HUES64 (cell line): ENCODE data around the gene ADGRB3.

Experiments
- H3K27ac ChIP-seq: 2 replicates; pipeline ENCODE4 v1.7.0; 2013; ENCODE audit warnings: low read depth, low read length, inconsistent platforms
- H3K27me3 ChIP-seq: 2 replicates; pipeline ENCODE4 v1.6.1; 2013; ENCODE audit warnings: mild to moderate bottlenecking, low read length; ENCODE audit not compliant: insufficient read depth
- H3K36me3 ChIP-seq: 2 replicates; pipeline ENCODE4 v1.6.1; 2013; ENCODE audit warnings: mild to moderate bottlenecking, low read length; ENCODE audit not compliant: insufficient read depth
- H3K4me1 ChIP-seq: 2 replicates; pipeline ENCODE4 v1.6.1; 2013; ENCODE audit warnings: mild to moderate bottlenecking, low read length, moderate library complexity; ENCODE audit not compliant: insufficient read depth
- H3K4me3 ChIP-seq: 2 replicates; pipeline ENCODE4 v1.5.1; 2013; ENCODE audit warnings: mild to moderate bottlenecking, low read length, moderate library complexity
- H3K9ac ChIP-seq: 2 replicates; pipeline ENCODE4 v1.6.1; 2013; ENCODE audit warnings: mild to moderate bottlenecking, low read depth, low read length
- H3K9me3 ChIP-seq: 2 replicates; pipeline ENCODE4 v1.6.1; 2013; ENCODE audit warnings: low read depth, low read length; ENCODE audit not compliant: insufficient read depth
- WGBS: fragments of 150-250, 120-280 bp; methylation state at CpG from one replicate; pipeline ENCODE4 v1.1.7; 2013; ENCODE audit warnings: missing lambda C conversion rate; 5-methylcytosine and 5-hydroxymethylcytosine counted together

The ADGRB3 gene

DNA sequence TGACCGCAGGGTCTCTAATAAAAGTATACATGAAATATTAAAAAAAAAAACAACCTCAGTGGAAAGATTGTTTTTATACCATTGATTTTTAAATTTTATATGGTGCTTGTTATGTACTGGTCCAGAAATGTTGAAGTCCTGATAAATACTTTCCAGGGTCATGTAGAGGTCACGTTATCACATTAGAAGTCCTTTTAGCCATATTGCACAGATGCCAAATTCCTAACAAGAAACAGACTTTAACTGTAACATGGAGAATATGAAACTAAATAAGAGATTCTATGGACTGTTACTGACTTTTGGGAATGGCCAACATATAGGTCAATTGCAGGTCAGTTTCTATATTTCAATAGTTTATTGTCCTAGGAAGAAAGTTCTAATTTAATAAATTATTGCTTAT is 89.0 kb downstream of the ADGRB3 start:
- no peak overlapping the region for H3K9ac ChIP-seq
- H3K27ac ChIP-seq = no peak overlapping the region
- H3K27me3 ChIP-seq = no peaks in the 10 kb centered on the region
- no peak overlapping the region for H3K4me3 ChIP-seq
- WGBS = no CpG with 5 or more reads among the region's 2 CpGs
- no peaks in the 10 kb centered on the region for H3K4me1 ChIP-seq
- H3K9me3 ChIP-seq = no peaks in the 10 kb centered on the region
- H3K36me3 ChIP-seq = no peaks in the 10 kb centered on the region

DNA sequence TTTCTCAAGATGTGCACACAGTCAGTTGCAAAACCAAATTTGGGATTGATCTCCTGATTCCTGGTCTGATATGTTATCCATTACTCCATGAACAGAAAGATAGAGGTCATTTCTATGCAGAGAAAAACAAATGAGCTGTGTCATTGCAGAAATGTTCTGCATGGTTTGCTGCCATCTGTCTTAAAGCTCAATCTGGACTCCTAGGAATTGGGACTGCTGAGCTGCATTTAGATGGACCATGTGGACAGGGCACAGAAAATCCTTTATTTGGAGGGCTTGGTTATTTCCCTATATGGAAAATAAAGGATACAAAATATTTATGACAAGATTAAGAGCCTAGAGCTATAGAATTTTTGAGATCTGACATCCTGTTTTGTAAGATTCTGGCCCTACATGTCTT is 91.3 kb downstream of the ADGRB3 start:
- H3K27me3 ChIP-seq = no peaks in the 10 kb centered on the region
- H3K9me3 ChIP-seq = no peaks in the 10 kb centered on the region
- H3K9ac ChIP-seq = no peak overlapping the region
- no peaks in the 10 kb centered on the region for H3K36me3 ChIP-seq
- no peak overlapping the region for H3K27ac ChIP-seq
- H3K4me1 ChIP-seq = no peaks in the 10 kb centered on the region
- H3K4me3 ChIP-seq = no peak overlapping the region

- no peak overlapping the region for H3K4me3 ChIP-seq
- 79% methylated on average over 1 of the region's 1 CpG for WGBS
These were observed 91.9 kb downstream of the ADGRB3 start for GRCh38 chr6:68726992-68727391.

GRCh38 chr6:68727699-68728098 is 92.6 kb downstream of the ADGRB3 start:
- no peak overlapping the region for H3K4me3 ChIP-seq
- H3K27me3 ChIP-seq = no peaks in the 10 kb centered on the region
- no peak overlapping the region for H3K9ac ChIP-seq
- H3K36me3 ChIP-seq = no peaks in the 10 kb centered on the region
- no peak overlapping the region for H3K27ac ChIP-seq
- no peaks in the 10 kb centered on the region for H3K4me1 ChIP-seq
- no CpG with 5 or more reads among the region's 1 CpG for WGBS
- no peaks in the 10 kb centered on the region for H3K9me3 ChIP-seq

More at GRCh38 chr6:68726992-68727391, 91.9 kb downstream of the ADGRB3 start:
- no peaks in the 10 kb centered on the region for H3K9me3 ChIP-seq
- H3K27me3 ChIP-seq = no peaks in the 10 kb centered on the region
- no peak overlapping the region for H3K27ac ChIP-seq
- H3K36me3 ChIP-seq = no peaks in the 10 kb centered on the region
- H3K4me1 ChIP-seq = no peaks in the 10 kb centered on the region
- no peak overlapping the region for H3K9ac ChIP-seq

GRCh38 chr6:68728159-68728979 is 93.3 kb downstream of the ADGRB3 start:
- H3K4me3 ChIP-seq = no peak overlapping the region
- no peaks in the 10 kb centered on the region for H3K27me3 ChIP-seq
- 91% methylated on average over 3 of the region's 5 CpGs for WGBS
- no peak overlapping the region for H3K9ac ChIP-seq
- no peaks in the 10 kb centered on the region for H3K9me3 ChIP-seq
- H3K27ac ChIP-seq = no peak overlapping the region
- no peaks in the 10 kb centered on the region for H3K4me1 ChIP-seq
- no peaks in the 10 kb centered on the region for H3K36me3 ChIP-seq

DNA sequence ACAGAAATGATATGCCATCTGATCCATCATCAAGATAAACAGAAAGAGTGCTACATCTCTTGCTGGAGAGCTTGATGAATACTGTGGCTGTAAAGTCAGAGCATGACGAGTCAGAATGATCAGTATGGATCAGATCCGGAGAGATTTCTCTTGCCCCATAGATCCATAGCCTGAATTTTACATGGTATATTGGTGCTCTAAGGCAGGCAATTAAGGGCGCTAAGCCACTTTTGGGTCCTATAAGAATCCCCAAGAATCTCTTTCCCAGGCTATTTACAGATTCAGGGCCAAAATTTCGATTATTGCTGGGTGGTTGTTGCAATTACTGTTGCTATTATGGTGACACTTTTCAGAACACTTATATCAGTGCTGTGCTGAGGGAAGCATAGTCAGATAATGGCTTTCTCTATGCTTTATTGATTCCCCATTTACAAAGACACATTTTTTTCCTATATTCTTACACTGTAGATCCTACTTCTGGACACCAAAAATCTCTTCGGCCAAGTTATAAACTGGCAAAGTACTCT is 94.4 kb downstream of the ADGRB3 start:
- H3K27me3 ChIP-seq = no peaks in the 10 kb centered on the region
- no peaks in the 10 kb centered on the region for H3K4me1 ChIP-seq
- WGBS = 95% methylated on average over 4 of the region's 5 CpGs
- no peak overlapping the region for H3K4me3 ChIP-seq
- H3K27ac ChIP-seq = no peak overlapping the region
- H3K9ac ChIP-seq = no peak overlapping the region
- H3K36me3 ChIP-seq = no peaks in the 10 kb centered on the region
- H3K9me3 ChIP-seq = no peaks in the 10 kb centered on the region

DNA sequence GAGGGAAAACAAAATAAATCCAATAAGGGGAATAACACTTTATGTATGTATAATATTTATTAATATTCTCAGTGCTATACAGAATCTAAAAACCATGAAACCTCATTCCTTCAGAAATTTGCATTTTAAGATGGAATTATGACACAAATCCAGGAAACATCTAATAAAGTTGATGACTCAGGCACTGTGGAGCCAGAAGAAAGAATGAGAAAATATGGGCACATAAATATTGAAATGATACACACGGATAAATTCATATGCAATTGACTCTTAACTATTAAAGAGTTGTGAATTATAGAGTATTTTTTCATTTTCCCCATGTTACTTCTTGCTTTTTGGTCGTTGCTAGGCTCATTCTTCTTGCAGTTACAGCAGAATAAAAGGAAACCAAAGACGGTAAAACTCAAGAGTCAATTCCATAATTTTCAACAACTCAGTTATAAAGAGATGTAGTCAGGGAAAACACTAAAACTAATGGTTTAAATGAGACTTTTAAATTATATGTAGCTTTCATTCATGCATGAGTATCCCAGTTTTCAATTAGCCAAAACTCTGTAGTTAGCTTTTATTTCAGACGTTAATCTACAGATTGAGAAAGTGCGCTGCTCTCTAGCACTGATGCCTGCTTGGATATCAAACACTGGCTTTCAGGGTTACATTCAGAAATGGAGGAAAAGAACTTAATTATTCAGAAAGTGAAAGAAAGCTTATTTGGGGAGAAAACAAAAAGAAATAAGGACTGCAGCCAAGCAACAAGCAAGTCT is 95.4 kb downstream of the ADGRB3 start:
- no peaks in the 10 kb centered on the region for H3K36me3 ChIP-seq
- no peak overlapping the region for H3K9ac ChIP-seq
- no peaks in the 10 kb centered on the region for H3K27me3 ChIP-seq
- H3K9me3 ChIP-seq = no peaks in the 10 kb centered on the region
- H3K27ac ChIP-seq = no peak overlapping the region
- H3K4me1 ChIP-seq = no peaks in the 10 kb centered on the region
- WGBS = 93% methylated on average over 4 of the region's 5 CpGs
- no peak overlapping the region for H3K4me3 ChIP-seq

DNA sequence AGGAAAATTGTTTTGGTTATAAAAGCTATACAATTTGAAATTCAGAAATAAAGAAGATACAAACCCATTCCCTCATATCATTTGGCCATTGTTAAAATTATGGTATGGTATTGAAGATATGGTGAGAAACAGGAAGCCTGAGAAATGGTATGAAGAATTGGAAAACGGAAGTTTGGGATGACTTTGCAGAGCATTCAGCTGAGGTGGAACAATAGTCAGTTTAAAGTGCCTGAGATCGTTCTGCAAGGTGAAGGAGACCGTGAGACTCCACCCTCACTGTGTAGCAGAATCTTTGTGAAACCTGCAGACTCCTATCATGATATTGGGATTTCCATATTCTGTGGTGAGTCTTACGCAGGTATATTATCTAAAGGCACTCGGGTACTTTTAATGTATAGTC is 97.3 kb downstream of the ADGRB3 start:
- no peak overlapping the region for H3K27ac ChIP-seq
- H3K9me3 ChIP-seq = no peaks in the 10 kb centered on the region
- H3K9ac ChIP-seq = no peak overlapping the region
- no peak overlapping the region for H3K4me3 ChIP-seq
- no peaks in the 10 kb centered on the region for H3K4me1 ChIP-seq
- H3K27me3 ChIP-seq = no peaks in the 10 kb centered on the region
- 87% methylated on average over 3 of the region's 5 CpGs for WGBS
- H3K36me3 ChIP-seq = no peaks in the 10 kb centered on the region

DNA sequence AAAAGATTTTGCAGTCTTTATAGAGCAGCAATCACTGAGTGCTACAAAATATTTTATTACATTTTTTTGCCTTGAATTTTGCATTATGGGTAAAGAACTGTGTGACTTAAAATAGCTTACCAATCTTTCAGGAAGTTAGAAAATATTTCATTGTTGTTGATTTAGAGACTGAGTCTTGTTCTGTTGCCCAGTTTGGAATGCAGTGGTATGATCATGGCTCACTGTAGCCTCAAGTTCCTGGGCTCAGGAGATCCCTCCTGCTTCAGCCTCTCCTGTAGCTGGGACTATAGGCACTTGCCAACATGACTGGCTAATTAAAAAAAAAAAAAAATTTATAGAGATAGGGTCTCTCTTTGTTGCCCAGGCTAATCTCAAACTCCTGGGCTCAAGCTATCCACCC is 100.8 kb downstream of the ADGRB3 start:
- no peaks in the 10 kb centered on the region for H3K36me3 ChIP-seq
- no peak overlapping the region for H3K27ac ChIP-seq
- no peaks in the 10 kb centered on the region for H3K27me3 ChIP-seq
- H3K4me3 ChIP-seq = no peak overlapping the region
- no peak overlapping the region for H3K9ac ChIP-seq
- H3K4me1 ChIP-seq = peaks cover 10% of the 10 kb centered on the region; the same call in 1 of the 2 replicates
- H3K9me3 ChIP-seq = no peaks in the 10 kb centered on the region

DNA sequence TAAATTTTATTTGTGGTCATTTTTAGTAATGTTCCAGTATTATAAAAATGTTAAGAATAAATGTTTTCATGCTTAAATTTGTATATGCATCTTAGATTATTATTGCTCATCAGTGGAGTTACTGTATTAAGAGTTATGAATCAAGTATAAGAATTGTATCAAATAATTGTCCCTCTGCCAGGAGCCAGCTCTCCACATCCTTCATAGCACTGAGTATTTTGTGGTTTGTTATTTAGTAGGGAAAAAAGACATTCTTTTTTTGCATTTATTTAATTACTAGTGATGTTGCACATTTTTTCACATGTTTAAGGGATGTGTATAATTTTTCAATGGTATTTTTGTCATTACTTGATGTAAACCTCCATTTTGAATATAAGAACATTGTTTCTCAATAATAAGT is 102.0 kb downstream of the ADGRB3 start:
- no peak overlapping the region for H3K9ac ChIP-seq
- peaks cover 10% of the 10 kb centered on the region; the same call in 1 of the 2 replicates for H3K4me1 ChIP-seq
- no peak overlapping the region for H3K4me3 ChIP-seq
- H3K27me3 ChIP-seq = no peaks in the 10 kb centered on the region
- no peaks in the 10 kb centered on the region for H3K36me3 ChIP-seq
- no peaks in the 10 kb centered on the region for H3K9me3 ChIP-seq
- no peak overlapping the region for H3K27ac ChIP-seq

- Histone ChIP-seq H3K9ac (no peak overlapping the region), H3K4me1 (peaks cover 10% of the 10 kb centered on the region; the same call in 1 of the 2 replicates), H3K27me3 (no peaks in the 10 kb centered on the region), H3K36me3 (no peaks in the 10 kb centered on the region), H3K27ac (no peak overlapping the region), H3K4me3 (no peak overlapping the region), H3K9me3 (no peaks in the 10 kb centered on the region)
These were observed 103.0 kb downstream of the ADGRB3 start for GRCh38 chr6:68738039-68738438.
